A673 (cell line): ENCODE results near the gene FES. TPM values are rescaled to one million over a fixed set of nuclear protein-coding genes. Genes with fewer than 3 reads are reported as not detected.

ENCODE experiments used
- BruUV-seq: library from RNA; stranded (reverse); fragments of 400-500 nt; replicated peaks from 2 replicates; lab custom pipeline; 2021; lab: Mats Ljungman, UMichigan
- CTCF ChIA-PET: fragments of 300-600 bp; sonication (Branson Sonifier 250); formaldehyde crosslinking; loops from one replicate; lab custom pipeline; 2022; ENCODE audit warnings: antibody characterized with exemption; lab: Charles Lee
- POLR2A ChIA-PET: fragments of 300-600 bp; sonication (Branson Sonifier 250); formaldehyde crosslinking; loops from one replicate; lab custom pipeline; 2022; ENCODE audit warnings: antibody characterized with exemption; ENCODE audit not compliant: low non-redundant PET; lab: Charles Lee
- DNase-seq: peaks from one replicate; pipeline ENCODE4 v3.0.0-alpha.2; 2015; ENCODE audit warnings: low spot score
- H3K27ac ChIP-seq: fragments of 200-600 bp; sonication (generic); 2 replicates; pipeline ENCODE4 v1.5.1; 2016; ENCODE audit warnings: mixed run types, low read depth, mild to moderate bottlenecking, mixed read lengths, antibody characterized with exemption, low read length; ENCODE audit not compliant: poor library complexity, severe bottlenecking
- H3K27me3 ChIP-seq: fragments of 200-600 bp; sonication (generic); replicated peaks from 2 replicates; pipeline ENCODE4 v1.6.1; 2017; ENCODE audit warnings: mixed run types, low read depth, mild to moderate bottlenecking, mixed read lengths, antibody characterized with exemption, low read length; ENCODE audit not compliant: insufficient read depth, poor library complexity
- H3K36me3 ChIP-seq: fragments of 200-600 bp; sonication (generic); 2 replicates; pipeline ENCODE4 v1.6.1; 2016; ENCODE audit warnings: mixed run types, mild to moderate bottlenecking, mixed read lengths, antibody characterized with exemption, low read length; ENCODE audit not compliant: insufficient read depth, poor library complexity, severe bottlenecking
- H3K4me1 ChIP-seq: fragments of 200-600 bp; sonication (generic); 2 replicates; pipeline ENCODE4 v1.6.1; 2017; ENCODE audit warnings: mixed run types, mild to moderate bottlenecking, mixed read lengths, antibody characterized with exemption, low read length; ENCODE audit not compliant: insufficient read depth, poor library complexity, severe bottlenecking
- H3K4me3 ChIP-seq: fragments of 200-600 bp; sonication (generic); 2 replicates; pipeline ENCODE4 v1.5.1; 2016; ENCODE audit warnings: low read depth, mixed run types, mild to moderate bottlenecking, mixed read lengths, low read length; ENCODE audit not compliant: poor library complexity, severe bottlenecking
- H3K9me3 ChIP-seq: fragments of 200-600 bp; sonication (generic); 2 replicates; pipeline ENCODE4 v1.6.1; 2016; ENCODE audit warnings: mixed run types, low read depth, mild to moderate bottlenecking, mixed read lengths, antibody characterized with exemption, low read length; ENCODE audit not compliant: poor library complexity, severe bottlenecking
- EZH2 ChIP-seq: fragments of 200-600 bp; sonication (generic); IDR thresholded peaks from 2 replicates; pipeline ENCODE4 v1.6.1; 2017; ENCODE audit warnings: borderline replicate concordance, low read depth, mild to moderate bottlenecking, mixed read lengths, antibody characterized with exemption, low read length; ENCODE audit not compliant: poor library complexity, severe bottlenecking
- intact Hi-C: fragments of 100-400 bp; cut with micrococcal nuclease; formaldehyde crosslinking; loops from one replicate; pipeline ENCODE4 v1.10.0; 2022; ENCODE audit not compliant: unreplicated experiment
- total RNA-seq: library from RNA; stranded (reverse); gene quantifications from 2 replicates; pipeline ENCODE4 v1.2.3, GENCODE V29; 2021
- TF ChIP-seq, protein P1 (sequence below): fragments of 300-800, 200-600 bp; sonication (generic); conservative IDR thresholded peaks from 2 replicates; pipeline ENCODE4 v1.5.1; 2017; ENCODE audit warnings: low read depth, mild to moderate bottlenecking, antibody characterized with exemption, low read length, moderate library complexity, mixed read lengths

Gene FES
- total RNA-seq, 1 experiment from 2014 or later = 3.8 TPM

- Histone ChIP-seq H3K27ac (no peak overlapping the region), H3K27me3 (no peaks in the 10 kb centered on the region), H3K4me3 (no peak overlapping the region), H3K36me3 (peaks cover 76% of the 10 kb centered on the region), H3K4me1 (no peaks in the 10 kb centered on the region), H3K9me3 (no peaks in the 10 kb centered on the region)
- CTCF ChIA-PET = no interaction called here
- no peak for DNase-seq
- TF ChIP-seq, protein P1, sequence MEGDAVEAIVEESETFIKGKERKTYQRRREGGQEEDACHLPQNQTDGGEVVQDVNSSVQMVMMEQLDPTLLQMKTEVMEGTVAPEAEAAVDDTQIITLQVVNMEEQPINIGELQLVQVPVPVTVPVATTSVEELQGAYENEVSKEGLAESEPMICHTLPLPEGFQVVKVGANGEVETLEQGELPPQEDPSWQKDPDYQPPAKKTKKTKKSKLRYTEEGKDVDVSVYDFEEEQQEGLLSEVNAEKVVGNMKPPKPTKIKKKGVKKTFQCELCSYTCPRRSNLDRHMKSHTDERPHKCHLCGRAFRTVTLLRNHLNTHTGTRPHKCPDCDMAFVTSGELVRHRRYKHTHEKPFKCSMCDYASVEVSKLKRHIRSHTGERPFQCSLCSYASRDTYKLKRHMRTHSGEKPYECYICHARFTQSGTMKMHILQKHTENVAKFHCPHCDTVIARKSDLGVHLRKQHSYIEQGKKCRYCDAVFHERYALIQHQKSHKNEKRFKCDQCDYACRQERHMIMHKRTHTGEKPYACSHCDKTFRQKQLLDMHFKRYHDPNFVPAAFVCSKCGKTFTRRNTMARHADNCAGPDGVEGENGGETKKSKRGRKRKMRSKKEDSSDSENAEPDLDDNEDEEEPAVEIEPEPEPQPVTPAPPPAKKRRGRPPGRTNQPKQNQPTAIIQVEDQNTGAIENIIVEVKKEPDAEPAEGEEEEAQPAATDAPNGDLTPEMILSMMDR = no peak
- TF ChIP-seq EZH2 = no peak
- POLR2A ChIA-PET = no interaction called here
- BruUV-seq = no TSS peak
- intact Hi-C loops = no loop called here
Observed at GRCh38 chr15:90912770-90913075, 28.4 kb downstream of the FES start.

DNA sequence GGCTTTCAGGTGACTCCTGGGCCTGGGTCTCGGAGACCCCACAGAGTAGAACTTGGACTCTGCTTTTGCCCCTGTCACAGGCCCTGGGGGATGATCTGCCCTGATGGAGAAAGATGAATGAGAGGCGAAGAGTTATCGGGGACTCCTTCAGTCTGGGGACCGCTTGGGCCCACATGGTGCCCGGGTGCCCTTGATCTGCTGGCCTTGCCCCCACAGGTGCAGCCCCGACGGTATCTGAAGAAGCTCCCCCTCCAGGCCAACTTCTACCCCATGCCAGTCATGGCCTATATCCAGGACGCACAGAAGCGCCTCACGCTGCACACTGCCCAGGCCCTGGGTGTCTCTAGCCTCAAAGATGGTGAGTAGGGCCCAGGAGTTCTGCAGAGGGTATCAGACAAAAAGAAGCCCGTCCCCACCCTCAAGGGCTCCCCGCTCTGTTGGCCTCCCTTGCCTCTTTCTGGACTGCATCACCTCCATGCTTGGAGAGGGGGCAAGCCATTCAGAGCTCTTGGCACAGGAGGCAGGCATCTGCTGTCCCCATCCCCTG lies 29.2 kb downstream of the FES start:
- H3K36me3 ChIP-seq = peaks cover 78% of the 10 kb centered on the region
- no peak for TF ChIP-seq EZH2
- TF ChIP-seq, protein P1 = no peak
- H3K27me3 ChIP-seq = no peaks in the 10 kb centered on the region
- no peak for DNase-seq
- POLR2A ChIA-PET = no interaction called here
- H3K27ac ChIP-seq = no peak overlapping the region
- intact Hi-C loops = no loop called here
- BruUV-seq = no TSS peak
- no peak overlapping the region for H3K4me3 ChIP-seq
- CTCF ChIA-PET = no interaction called here
- no peaks in the 10 kb centered on the region for H3K9me3 ChIP-seq
- no peaks in the 10 kb centered on the region for H3K4me1 ChIP-seq

- TF ChIP-seq, protein P1 = no peak
- no peak for TF ChIP-seq EZH2
- ChIA-PET POLR2A (no interaction called here), CTCF (no interaction called here)
- H3K9me3 ChIP-seq = no peaks in the 10 kb centered on the region
- intact Hi-C loops = no loop called here
- H3K36me3 ChIP-seq = peaks cover 79% of the 10 kb centered on the region
- H3K4me3 ChIP-seq = no peak overlapping the region
- no peak for DNase-seq
- no peak overlapping the region for H3K27ac ChIP-seq
- no TSS peak for BruUV-seq
- H3K27me3 ChIP-seq = no peaks in the 10 kb centered on the region
- H3K4me1 ChIP-seq = no peaks in the 10 kb centered on the region
Observed at GRCh38 chr15:90914305-90915080, 30.2 kb downstream of the FES start.
